H1 (cell line): Measurements from ENCODE around the gene CC2D1A. TPM values are rescaled to one million over a fixed set of nuclear protein-coding genes. Genes with fewer than 3 reads are reported as not detected.

Experiments
- TAF7 ChIP-seq: optimal IDR thresholded peaks from 2 replicates; pipeline ENCODE3; 2011; ENCODE audit warnings: low read depth, mild to moderate bottlenecking, inconsistent platforms, low read length, moderate library complexity, borderline replicate concordance
- polyA plus RNA-seq, 7 experiments: library from polyadenylated mRNA; depleted of rRNA in 3 of 7; stranded (reverse) in 5 of 7; unstranded in 2 of 7; fragments of >200 nt in 5 of 7; fragments of 200-250 nt in 2 of 7; gene quantifications; 1 replicate in 5 of 7; 2 replicates in 1 of 7; 4 replicates in 1 of 7; pipeline versions ENCODE4 v1.2.1 to v1.2.3, GENCODE V29; 2011 to 2013; ENCODE audit warnings: missing spikeins in 2 of 7, mixed read lengths in 2 of 7
- total RNA-seq: library from RNA; stranded (reverse); fragmentation: NEBNext Ultra II Directional; extraction: Animal tissue kit (Norgen Biotek cat#: 25700); gene quantifications from 2 replicates; pipeline ENCODE4 v1.2.1, GENCODE V29; 2021
- TF ChIP-seq, protein P1 (sequence below): fragments of 300-600 bp; sonication (generic); IDR thresholded peaks from 2 replicates; pipeline ENCODE4 v1.7.1; 2012; ENCODE audit warnings: low read length, moderate library complexity, mild to moderate bottlenecking, inconsistent platforms; ENCODE audit not compliant: insufficient replicate concordance
- TF ChIP-seq, protein P2 (sequence below): IDR thresholded peaks from 2 replicates; pipeline ENCODE4 v1.6.1; 2012; ENCODE audit warnings: inconsistent platforms

Gene CC2D1A
- total and polyA plus RNA-seq, 2 of the 8 experiments (the other 6 are each of a cell fraction or from before 2014, with no cell fraction given): 12.5 to 33.0 TPM

DNA sequence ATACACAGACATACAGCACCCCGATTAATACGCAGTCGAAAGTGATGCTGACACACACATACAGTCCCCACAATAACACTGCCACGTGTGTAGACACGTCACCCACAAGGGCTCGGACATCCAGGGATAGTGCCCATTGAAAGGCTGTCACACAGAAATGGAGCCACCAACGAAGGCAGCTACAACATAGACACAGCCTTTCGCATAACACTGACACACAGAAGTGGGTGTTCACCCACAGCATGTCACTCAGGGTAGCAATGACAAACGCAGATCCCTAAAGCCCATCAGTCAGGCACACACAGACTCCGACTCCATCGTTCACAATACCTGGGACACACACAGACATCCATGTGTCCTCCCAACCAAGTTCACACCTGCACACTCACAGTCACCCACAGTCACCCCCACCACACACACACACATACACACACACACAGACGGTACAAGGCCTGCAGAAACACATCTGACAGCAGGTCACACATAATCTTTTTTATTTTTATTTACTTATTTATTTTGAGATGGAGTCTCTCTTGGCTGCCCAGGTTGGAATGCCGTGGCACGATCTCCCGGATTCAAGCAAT lies 39.4 kb upstream of the CC2D1A start (continued):
- TF ChIP-seq, protein P1, sequence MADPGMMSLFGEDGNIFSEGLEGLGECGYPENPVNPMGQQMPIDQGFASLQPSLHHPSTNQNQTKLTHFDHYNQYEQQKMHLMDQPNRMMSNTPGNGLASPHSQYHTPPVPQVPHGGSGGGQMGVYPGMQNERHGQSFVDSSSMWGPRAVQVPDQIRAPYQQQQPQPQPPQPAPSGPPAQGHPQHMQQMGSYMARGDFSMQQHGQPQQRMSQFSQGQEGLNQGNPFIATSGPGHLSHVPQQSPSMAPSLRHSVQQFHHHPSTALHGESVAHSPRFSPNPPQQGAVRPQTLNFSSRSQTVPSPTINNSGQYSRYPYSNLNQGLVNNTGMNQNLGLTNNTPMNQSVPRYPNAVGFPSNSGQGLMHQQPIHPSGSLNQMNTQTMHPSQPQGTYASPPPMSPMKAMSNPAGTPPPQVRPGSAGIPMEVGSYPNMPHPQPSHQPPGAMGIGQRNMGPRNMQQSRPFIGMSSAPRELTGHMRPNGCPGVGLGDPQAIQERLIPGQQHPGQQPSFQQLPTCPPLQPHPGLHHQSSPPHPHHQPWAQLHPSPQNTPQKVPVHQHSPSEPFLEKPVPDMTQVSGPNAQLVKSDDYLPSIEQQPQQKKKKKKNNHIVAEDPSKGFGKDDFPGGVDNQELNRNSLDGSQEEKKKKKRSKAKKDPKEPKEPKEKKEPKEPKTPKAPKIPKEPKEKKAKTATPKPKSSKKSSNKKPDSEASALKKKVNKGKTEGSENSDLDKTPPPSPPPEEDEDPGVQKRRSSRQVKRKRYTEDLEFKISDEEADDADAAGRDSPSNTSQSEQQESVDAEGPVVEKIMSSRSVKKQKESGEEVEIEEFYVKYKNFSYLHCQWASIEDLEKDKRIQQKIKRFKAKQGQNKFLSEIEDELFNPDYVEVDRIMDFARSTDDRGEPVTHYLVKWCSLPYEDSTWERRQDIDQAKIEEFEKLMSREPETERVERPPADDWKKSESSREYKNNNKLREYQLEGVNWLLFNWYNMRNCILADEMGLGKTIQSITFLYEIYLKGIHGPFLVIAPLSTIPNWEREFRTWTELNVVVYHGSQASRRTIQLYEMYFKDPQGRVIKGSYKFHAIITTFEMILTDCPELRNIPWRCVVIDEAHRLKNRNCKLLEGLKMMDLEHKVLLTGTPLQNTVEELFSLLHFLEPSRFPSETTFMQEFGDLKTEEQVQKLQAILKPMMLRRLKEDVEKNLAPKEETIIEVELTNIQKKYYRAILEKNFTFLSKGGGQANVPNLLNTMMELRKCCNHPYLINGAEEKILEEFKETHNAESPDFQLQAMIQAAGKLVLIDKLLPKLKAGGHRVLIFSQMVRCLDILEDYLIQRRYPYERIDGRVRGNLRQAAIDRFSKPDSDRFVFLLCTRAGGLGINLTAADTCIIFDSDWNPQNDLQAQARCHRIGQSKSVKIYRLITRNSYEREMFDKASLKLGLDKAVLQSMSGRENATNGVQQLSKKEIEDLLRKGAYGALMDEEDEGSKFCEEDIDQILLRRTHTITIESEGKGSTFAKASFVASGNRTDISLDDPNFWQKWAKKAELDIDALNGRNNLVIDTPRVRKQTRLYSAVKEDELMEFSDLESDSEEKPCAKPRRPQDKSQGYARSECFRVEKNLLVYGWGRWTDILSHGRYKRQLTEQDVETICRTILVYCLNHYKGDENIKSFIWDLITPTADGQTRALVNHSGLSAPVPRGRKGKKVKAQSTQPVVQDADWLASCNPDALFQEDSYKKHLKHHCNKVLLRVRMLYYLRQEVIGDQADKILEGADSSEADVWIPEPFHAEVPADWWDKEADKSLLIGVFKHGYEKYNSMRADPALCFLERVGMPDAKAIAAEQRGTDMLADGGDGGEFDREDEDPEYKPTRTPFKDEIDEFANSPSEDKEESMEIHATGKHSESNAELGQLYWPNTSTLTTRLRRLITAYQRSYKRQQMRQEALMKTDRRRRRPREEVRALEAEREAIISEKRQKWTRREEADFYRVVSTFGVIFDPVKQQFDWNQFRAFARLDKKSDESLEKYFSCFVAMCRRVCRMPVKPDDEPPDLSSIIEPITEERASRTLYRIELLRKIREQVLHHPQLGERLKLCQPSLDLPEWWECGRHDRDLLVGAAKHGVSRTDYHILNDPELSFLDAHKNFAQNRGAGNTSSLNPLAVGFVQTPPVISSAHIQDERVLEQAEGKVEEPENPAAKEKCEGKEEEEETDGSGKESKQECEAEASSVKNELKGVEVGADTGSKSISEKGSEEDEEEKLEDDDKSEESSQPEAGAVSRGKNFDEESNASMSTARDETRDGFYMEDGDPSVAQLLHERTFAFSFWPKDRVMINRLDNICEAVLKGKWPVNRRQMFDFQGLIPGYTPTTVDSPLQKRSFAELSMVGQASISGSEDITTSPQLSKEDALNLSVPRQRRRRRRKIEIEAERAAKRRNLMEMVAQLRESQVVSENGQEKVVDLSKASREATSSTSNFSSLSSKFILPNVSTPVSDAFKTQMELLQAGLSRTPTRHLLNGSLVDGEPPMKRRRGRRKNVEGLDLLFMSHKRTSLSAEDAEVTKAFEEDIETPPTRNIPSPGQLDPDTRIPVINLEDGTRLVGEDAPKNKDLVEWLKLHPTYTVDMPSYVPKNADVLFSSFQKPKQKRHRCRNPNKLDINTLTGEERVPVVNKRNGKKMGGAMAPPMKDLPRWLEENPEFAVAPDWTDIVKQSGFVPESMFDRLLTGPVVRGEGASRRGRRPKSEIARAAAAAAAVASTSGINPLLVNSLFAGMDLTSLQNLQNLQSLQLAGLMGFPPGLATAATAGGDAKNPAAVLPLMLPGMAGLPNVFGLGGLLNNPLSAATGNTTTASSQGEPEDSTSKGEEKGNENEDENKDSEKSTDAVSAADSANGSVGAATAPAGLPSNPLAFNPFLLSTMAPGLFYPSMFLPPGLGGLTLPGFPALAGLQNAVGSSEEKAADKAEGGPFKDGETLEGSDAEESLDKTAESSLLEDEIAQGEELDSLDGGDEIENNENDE: no peak
- TF ChIP-seq, protein P2, sequence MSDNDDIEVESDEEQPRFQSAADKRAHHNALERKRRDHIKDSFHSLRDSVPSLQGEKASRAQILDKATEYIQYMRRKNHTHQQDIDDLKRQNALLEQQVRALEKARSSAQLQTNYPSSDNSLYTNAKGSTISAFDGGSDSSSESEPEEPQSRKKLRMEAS: no peak
- no peak for TF ChIP-seq TAF7
